Skeletal muscle tissue (tissue), 4 donors: ENCODE data around the gene TRAPPC12. TPM values are rescaled to one million over a fixed set of nuclear protein-coding genes. Genes with fewer than 3 reads are reported as not detected.
A peak's percentile ranks its signal among the peaks of the same experiment; 100 is the strongest.
"Not testable (repeated sequence)": the region's sequence is repeated elsewhere in the genome, so short reads cannot be mapped to it uniquely, and the experiment has no call there.

Experiments used
- H3K27ac ChIP-seq: one replicate; pipeline ENCODE4 v1.7.0; 2013; ENCODE audit warnings: mild to moderate bottlenecking, low read depth, low read length, inconsistent platforms
- H3K27me3 ChIP-seq, 3 donors: one replicate each; pipeline ENCODE4 v1.7.0; 2013; ENCODE audit warnings: low read length in 3 of 3; ENCODE audit not compliant: control insufficient read depth in 3 of 3, insufficient read depth in 3 of 3
- H3K36me3 ChIP-seq, 3 donors: one replicate each; pipeline ENCODE4 v1.7.0; 2013; ENCODE audit warnings: low read length in 3 of 3; ENCODE audit not compliant: control insufficient read depth in 3 of 3, insufficient read depth in 3 of 3
- H3K4me1 ChIP-seq, 3 donors: one replicate each; pipeline ENCODE4 v1.7.0; 2013; ENCODE audit warnings: low read length in 3 of 3, mild to moderate bottlenecking in 3 of 3; ENCODE audit not compliant: control insufficient read depth in 3 of 3, insufficient read depth in 3 of 3
- H3K4me3 ChIP-seq, 3 donors: one replicate each; pipeline ENCODE4 v1.7.0; 2013; ENCODE audit warnings: low read length in 3 of 3
- H3K9ac ChIP-seq, 3 donors: one replicate each; pipeline ENCODE4 v1.7.0; 2013; ENCODE audit warnings: low read length in 3 of 3, mild to moderate bottlenecking in 3 of 3, moderate library complexity in 2 of 3, low read depth in 1 of 3
- H3K9me3 ChIP-seq, 3 donors: one replicate each; pipeline ENCODE4 v1.7.0; 2013; ENCODE audit warnings: low read length in 3 of 3; ENCODE audit not compliant: control insufficient read depth in 3 of 3
- total RNA-seq: library from RNA; depleted of rRNA; stranded (reverse); fragments of >200 nt; gene quantifications from one replicate; pipeline ENCODE4 v1.2.3, GENCODE V29; 2014
- donor health status: Osteomylitis.

TRAPPC12 gene
- total RNA-seq, 1 donor from 2014 or later: 50.6 TPM

- H3K4me1 ChIP-seq: no peaks in the 10 kb centered on the region
- H3K27me3 ChIP-seq: no peaks in the 10 kb centered on the region
- H3K9me3 ChIP-seq: no peaks in the 10 kb centered on the region
- H3K4me3 ChIP-seq: no peak overlapping the region
- no peak overlapping the region for H3K9ac ChIP-seq
- peaks cover 0 to 4% (median 0%) of the 10 kb centered on the region in 3 donors for H3K36me3 ChIP-seq
- no peak overlapping the region for H3K27ac ChIP-seq
Measured at GRCh38 chr2:3344897-3345296, 34.6 kb upstream of the TRAPPC12 start.

- Histone ChIP-seq H3K27me3 (no peaks in the 10 kb centered on the region), H3K9me3 (no peaks in the 10 kb centered on the region), H3K36me3 (peaks cover 0 to 4% (median 0%) of the 10 kb centered on the region in 3 donors), H3K9ac (no peak overlapping the region), H3K4me3 (no peak overlapping the region), H3K4me1 (no peaks in the 10 kb centered on the region), H3K27ac (no peak overlapping the region)
Measured at GRCh38 chr2:3345621-3346020, 33.9 kb upstream of the TRAPPC12 start.

- no peak overlapping the region for H3K4me3 ChIP-seq
- H3K27me3 ChIP-seq: no peaks in the 10 kb centered on the region
- H3K4me1 ChIP-seq: no peaks in the 10 kb centered on the region
- no peak overlapping the region for H3K27ac ChIP-seq
- H3K9me3 ChIP-seq: peaks cover 0 to 3% (median 0%) of the 10 kb centered on the region in 3 donors
- H3K36me3 ChIP-seq: peaks cover 2 to 8% (median 6%) of the 10 kb centered on the region in 3 donors
- H3K9ac ChIP-seq: peak overlapping the region in 1 of 3 donors; percentile 54
Measured at GRCh38 chr2:3348767-3349166, 30.7 kb upstream of the TRAPPC12 start.

- H3K9ac ChIP-seq: peak overlapping the region in 1 of 3 donors; percentile 54
Measured at GRCh38 chr2:3349211-3349693, 30.2 kb upstream of the TRAPPC12 start.

GRCh38 chr2:3354986-3355385, 24.5 kb upstream of the TRAPPC12 start:
- H3K36me3 ChIP-seq: peaks cover 4 to 10% (median 8%) of the 10 kb centered on the region in 3 donors
- H3K9ac ChIP-seq: no peak overlapping the region
- no peak overlapping the region for H3K27ac ChIP-seq
- H3K9me3 ChIP-seq: peaks cover 0 to 3% (median 0%) of the 10 kb centered on the region in 3 donors
- H3K4me1 ChIP-seq: no peaks in the 10 kb centered on the region
- no peak overlapping the region for H3K4me3 ChIP-seq
- no peaks in the 10 kb centered on the region for H3K27me3 ChIP-seq

More at GRCh38 chr2:3349211-3349693, 30.2 kb upstream of the TRAPPC12 start:
- H3K4me3 ChIP-seq: peak overlapping the region in 1 of 3 donors; percentile 41
- H3K36me3 ChIP-seq: peaks cover 4 to 12% (median 10%) of the 10 kb centered on the region in 3 donors
- no peaks in the 10 kb centered on the region for H3K4me1 ChIP-seq
- peaks cover 0 to 3% (median 0%) of the 10 kb centered on the region in 3 donors for H3K9me3 ChIP-seq
- H3K27ac ChIP-seq: no peak overlapping the region
- no peaks in the 10 kb centered on the region for H3K27me3 ChIP-seq

GRCh38 chr2:3355951-3356569, 23.4 kb upstream of the TRAPPC12 start:
- Histone ChIP-seq H3K27me3 (no peaks in the 10 kb centered on the region), H3K4me3 (no peak overlapping the region), H3K4me1 (no peaks in the 10 kb centered on the region), H3K9me3 (peaks cover 0 to 3% (median 0%) of the 10 kb centered on the region in 3 donors), H3K27ac (no peak overlapping the region), H3K9ac (no peak overlapping the region), H3K36me3 (peaks cover 4 to 10% (median 8%) of the 10 kb centered on the region in 3 donors)

GRCh38 chr2:3356799-3357198, 22.7 kb upstream of the TRAPPC12 start:
- Histone ChIP-seq H3K27ac (no peak overlapping the region), H3K9me3 (peaks cover 0 to 3% (median 0%) of the 10 kb centered on the region in 3 donors), H3K27me3 (no peaks in the 10 kb centered on the region), H3K4me3 (no peak overlapping the region), H3K4me1 (no peaks in the 10 kb centered on the region), H3K9ac (no peak overlapping the region), H3K36me3 (peaks cover 4 to 10% (median 8%) of the 10 kb centered on the region in 3 donors)

GRCh38 chr2:3357446-3357845, 22.0 kb upstream of the TRAPPC12 start:
- not testable (repeated sequence) for H3K27ac ChIP-seq, H3K9me3 ChIP-seq, H3K4me3 ChIP-seq, H3K9ac ChIP-seq, H3K27me3 ChIP-seq, H3K4me1 ChIP-seq, H3K36me3 ChIP-seq

- no peaks in the 10 kb centered on the region for H3K9me3 ChIP-seq
- H3K27ac ChIP-seq: no peak overlapping the region
- no peaks in the 10 kb centered on the region for H3K4me1 ChIP-seq
- peaks cover 4 to 6% (median 6%) of the 10 kb centered on the region in 3 donors for H3K36me3 ChIP-seq
- no peaks in the 10 kb centered on the region for H3K27me3 ChIP-seq
- no peak overlapping the region for H3K9ac ChIP-seq
- no peak overlapping the region for H3K4me3 ChIP-seq
Measured at GRCh38 chr2:3357926-3358325, 21.6 kb upstream of the TRAPPC12 start.

GRCh38 chr2:3361518-3362389, 17.7 kb upstream of the TRAPPC12 start:
- Histone ChIP-seq H3K9ac (no peak overlapping the region), H3K27me3 (no peaks in the 10 kb centered on the region), H3K4me3 (no peak overlapping the region), H3K27ac (no peak overlapping the region), H3K4me1 (no peaks in the 10 kb centered on the region), H3K9me3 (no peaks in the 10 kb centered on the region), H3K36me3 (no peaks in the 10 kb centered on the region)
